C4-2B (cell line): ENCODE measurements around the gene ADAT3.

Source experiments
- H3K27ac ChIP-seq: fragments of 450-650 bp; 2 replicates; pipeline ENCODE4 v1.5.1; 2017
- CTCF ChIP-seq: fragments of 450-650 bp; conservative IDR thresholded peaks from 2 replicates; pipeline ENCODE4 v1.5.1; 2017; ENCODE audit warnings: mild to moderate bottlenecking
- ZFX ChIP-seq: fragments of 450-650 bp; IDR thresholded peaks from 2 replicates; pipeline ENCODE4 v1.6.1; 2017

Gene ADAT3

GRCh38 chr19:1952635-1953034 is 47.4 kb downstream of the ADAT3 start:
- no peak for TF ChIP-seq ZFX
- no peak for TF ChIP-seq CTCF
- no peak overlapping the region for H3K27ac ChIP-seq

- no peak overlapping the region for H3K27ac ChIP-seq
- TF ChIP-seq ZFX = no peak
- no peak for TF ChIP-seq CTCF
Measured at GRCh38 chr19:1953037-1953436, 47.8 kb downstream of the ADAT3 start.

DNA sequence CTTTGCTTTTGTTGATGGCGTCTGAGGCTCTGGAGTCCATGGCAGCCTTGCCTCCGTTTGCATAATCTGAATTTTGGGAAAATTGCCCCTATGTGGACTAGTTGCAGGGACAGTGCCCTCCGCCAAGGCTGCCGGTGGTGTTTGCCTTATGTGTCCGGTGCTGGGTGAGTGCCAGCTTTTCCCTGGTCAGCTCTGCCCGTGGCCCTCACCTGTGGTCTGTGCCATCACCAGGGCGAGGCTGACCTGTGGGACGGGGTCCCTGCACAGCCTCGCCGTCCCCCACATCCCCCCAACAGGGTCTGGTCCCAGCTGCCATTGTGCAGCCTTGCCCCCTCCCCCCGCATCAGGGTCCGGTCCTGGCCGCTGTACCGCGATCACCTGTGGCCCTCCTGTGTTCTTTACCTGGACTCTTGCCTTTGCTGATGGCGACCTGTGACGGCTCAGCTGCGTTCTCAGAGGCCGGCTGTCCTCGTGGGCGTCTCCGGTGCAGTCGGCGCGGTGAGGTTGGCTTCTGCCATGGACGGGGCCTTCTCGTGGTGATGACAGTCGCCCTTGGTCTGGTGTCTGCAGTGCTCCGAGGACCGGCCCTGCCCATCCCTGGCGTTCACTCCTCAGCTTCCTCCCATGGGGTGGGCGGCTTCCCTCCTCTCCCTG is 48.4 kb downstream of the ADAT3 start:
- TF ChIP-seq ZFX (no peak), CTCF (no peak)
- H3K27ac ChIP-seq = no peak overlapping the region

- no peak overlapping the region for H3K27ac ChIP-seq
- no peak for TF ChIP-seq CTCF
- no peak for TF ChIP-seq ZFX
Measured at GRCh38 chr19:1954532-1954933, 49.3 kb downstream of the ADAT3 start.

GRCh38 chr19:1955171-1956121 is 50.2 kb downstream of the ADAT3 start:
- no peak overlapping the region for H3K27ac ChIP-seq
- TF ChIP-seq ZFX (no peak), CTCF (no peak)

DNA sequence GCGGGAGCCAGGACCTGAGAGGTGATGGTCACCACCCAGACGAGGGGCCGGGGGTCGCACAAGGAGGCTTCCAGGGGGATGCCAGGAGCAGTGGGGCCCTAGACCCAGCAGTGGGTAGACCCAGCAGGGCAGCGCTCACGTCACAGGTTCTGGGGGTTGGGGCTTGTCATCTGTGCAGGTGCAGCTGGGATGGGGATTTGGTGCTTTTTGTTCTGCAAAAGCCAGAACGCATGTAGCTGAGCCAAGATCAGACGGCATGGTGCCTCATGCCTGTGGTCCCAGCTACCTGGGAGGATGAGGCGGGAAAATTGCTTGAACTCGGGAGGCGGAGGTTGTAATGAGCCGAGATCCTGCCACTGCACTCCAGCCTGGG is 50.9 kb downstream of the ADAT3 start:
- TF ChIP-seq CTCF = no peak
- TF ChIP-seq ZFX = no peak
- no peak overlapping the region for H3K27ac ChIP-seq

DNA sequence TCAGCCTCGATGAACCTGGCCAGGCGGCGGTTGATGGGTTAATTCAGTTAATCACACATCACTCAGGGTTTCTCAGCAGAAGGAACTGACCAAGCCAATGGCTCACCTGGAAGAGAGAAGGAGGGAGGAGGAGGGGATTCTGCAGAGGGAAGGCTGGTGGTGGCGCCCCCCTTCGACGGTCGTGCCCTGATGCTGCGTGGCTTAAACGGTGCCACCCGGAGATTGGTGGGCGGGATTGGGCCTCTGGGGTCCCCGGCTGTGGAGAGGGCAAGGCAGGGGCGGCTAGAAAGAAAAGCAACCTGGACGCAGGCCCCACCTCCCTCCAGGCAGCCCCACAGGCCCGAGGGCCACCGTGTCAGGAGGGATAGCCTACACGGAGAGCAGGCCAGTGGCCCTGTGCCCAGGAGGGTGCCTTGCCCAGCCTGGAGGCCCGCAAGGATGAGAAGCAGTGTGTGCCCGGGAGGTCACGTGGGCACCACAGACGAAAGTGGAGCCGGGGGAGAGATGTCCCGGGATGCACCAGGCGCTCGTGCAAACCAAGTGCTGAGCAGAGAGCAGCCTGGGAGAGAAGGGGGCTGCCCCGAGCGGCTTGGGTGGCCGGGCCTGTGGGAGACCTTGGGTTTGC is 51.8 kb downstream of the ADAT3 start:
- TF ChIP-seq ZFX (no peak), CTCF (no peak)
- no peak overlapping the region for H3K27ac ChIP-seq
